DOHH2 (cell line): ENCODE data around the gene ITSN2.

ENCODE experiments used
- EZH2phosphoT487 ChIP-seq: fragments of 200-600 bp; sonication (generic); IDR thresholded peaks from 2 replicates; pipeline ENCODE4 v1.6.1; 2017; ENCODE audit warnings: borderline replicate concordance, mild to moderate bottlenecking, antibody characterized with exemption, low read length, moderate library complexity, mixed read lengths
- TF ChIP-seq, protein P1 (sequence below): fragments of 200-600 bp; sonication (generic); IDR thresholded peaks from one replicate; pipeline ENCODE4 v1.5.1; 2014; ENCODE audit warnings: antibody characterized with exemption, mild to moderate bottlenecking, low read depth, low read length; ENCODE audit not compliant: poor library complexity, severe bottlenecking

DNA sequence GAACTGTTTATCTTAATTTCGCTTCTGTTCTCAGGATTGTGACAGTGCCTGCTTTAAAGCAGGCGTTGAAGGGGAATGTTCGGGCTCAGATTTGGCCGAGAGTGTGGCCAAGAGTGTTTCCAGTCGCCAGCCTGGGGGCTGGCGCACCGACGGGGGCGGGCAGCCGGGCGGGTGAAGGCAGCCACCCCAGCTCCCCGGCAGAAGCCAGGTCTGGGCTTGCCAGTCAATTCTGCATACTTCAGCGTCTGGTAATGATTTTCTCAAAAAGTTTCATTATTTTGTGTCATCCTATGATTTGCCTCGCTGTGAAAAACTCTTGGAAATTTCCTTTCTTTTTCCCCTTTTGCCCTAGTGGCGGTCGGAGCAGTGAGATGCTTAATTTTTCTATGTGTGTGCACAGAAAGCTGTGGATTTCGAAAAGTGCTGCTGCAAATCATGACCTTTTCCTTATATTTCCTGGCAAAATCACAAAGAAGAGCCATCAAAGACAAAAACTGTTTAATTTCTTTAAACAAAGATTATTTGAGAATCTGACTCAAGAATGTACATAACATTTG, 184.6 kb downstream of the ITSN2 start:
- TF ChIP-seq, protein P1, sequence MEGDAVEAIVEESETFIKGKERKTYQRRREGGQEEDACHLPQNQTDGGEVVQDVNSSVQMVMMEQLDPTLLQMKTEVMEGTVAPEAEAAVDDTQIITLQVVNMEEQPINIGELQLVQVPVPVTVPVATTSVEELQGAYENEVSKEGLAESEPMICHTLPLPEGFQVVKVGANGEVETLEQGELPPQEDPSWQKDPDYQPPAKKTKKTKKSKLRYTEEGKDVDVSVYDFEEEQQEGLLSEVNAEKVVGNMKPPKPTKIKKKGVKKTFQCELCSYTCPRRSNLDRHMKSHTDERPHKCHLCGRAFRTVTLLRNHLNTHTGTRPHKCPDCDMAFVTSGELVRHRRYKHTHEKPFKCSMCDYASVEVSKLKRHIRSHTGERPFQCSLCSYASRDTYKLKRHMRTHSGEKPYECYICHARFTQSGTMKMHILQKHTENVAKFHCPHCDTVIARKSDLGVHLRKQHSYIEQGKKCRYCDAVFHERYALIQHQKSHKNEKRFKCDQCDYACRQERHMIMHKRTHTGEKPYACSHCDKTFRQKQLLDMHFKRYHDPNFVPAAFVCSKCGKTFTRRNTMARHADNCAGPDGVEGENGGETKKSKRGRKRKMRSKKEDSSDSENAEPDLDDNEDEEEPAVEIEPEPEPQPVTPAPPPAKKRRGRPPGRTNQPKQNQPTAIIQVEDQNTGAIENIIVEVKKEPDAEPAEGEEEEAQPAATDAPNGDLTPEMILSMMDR = no peak
- TF ChIP-seq EZH2phosphoT487 = no peak
